ENCODE data around the gene PTPN18.

DNA sequence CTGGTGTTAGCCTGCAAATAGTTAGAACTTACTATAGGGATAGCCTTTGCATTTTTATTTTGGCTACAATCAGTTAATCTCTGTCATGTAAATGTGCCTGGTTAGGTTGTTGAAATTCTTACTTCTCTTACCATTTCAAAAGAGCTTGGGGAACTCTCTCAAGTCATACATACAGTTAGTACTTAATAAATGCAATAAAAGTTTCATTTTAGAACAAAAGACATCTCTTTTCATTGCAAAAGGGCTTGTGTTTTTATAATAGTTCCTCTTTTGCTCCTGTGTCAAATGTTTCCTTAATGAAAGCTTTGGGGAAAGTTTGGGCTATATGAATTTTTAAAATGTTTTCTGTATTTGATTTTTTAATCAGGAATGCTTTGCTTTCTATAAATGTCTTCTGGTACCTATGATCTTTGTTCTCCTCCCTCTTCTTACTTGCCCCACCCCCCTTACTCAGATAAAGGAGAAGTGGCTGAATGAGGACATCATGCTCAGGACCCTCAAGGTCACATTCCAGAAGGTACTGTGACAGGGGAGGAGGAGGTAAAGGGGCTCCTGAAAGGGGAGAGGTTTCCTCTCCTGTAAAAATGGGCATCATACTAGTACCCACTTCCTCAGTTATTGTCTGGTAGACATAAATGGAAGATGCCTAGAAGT is 13.6 kb downstream of the PTPN18 start:
- TF ChIP-seq CTCF (IDR thresholded peaks at IDR 0.05; ENCODE audit: insufficient read depth, low read length) (no peak), POLR2AphosphoS5 (IDR thresholded peaks at IDR 0.05; ENCODE audit: low read depth) (no peak)
